HG02798 (cell line): Measurements from ENCODE around the gene INTS3.

Source experiments
- ATAC-seq: cut with Tn5 transposase; IDR thresholded peaks from one replicate; pipeline ENCODE4 v1.9.1; 2021; ENCODE audit warnings: mild to moderate bottlenecking; ENCODE audit not compliant: unreplicated experiment, poor library complexity

Gene INTS3

DNA sequence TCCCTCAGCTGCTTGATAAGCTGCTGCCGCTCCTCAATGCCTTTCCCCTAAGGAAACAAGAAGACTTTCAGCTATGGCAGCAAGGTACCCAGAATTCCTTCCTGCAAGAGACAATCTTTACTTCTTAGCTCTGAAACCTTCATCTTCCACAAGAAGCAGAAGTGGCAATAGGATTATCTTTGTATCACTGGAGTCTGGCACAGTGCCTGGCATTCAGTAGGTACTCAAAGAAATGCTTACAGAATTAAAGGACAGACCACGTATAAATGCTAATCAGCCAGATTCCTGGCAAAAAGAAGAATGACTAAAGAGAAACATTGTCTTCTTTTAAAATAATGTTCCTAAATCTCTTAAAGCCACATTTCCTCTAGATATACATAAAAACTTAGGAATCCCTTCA, 91.0 kb downstream of the INTS3 start:
- no peak for ATAC-seq
